ENCODE data around the gene C2CD4A.

Gene C2CD4A

GRCh38 chr15:62119874-62120273, 53.1 kb downstream of the C2CD4A start:
- TF ChIP-seq REST (IDR thresholded peaks at IDR 0.05; ENCODE audit: insufficient read depth in 1 of 2, low read depth in 2 of 2, low read length in 2 of 2) (no peak), POLR2AphosphoS5 (IDR thresholded peaks at IDR 0.05; ENCODE audit: low read depth, low read length) (no peak), TAF1 (IDR thresholded peaks at IDR 0.05; ENCODE audit: borderline replicate concordance, insufficient read depth, low read length) (no peak), SIN3A (IDR thresholded peaks at IDR 0.05; ENCODE audit: borderline replicate concordance, insufficient read depth, low read length) (no peak), FOXP2 (optimal IDR thresholded peaks at IDR 0.05; ENCODE audit: borderline replicate concordance, extremely low read depth, extremely low read length, insufficient read depth) (no peak)
